Mesendoderm (in vitro differentiated cells): ENCODE data around the gene CTNNA2.

Experiments used
- DNase-seq: peaks from one replicate; pipeline ENCODE4 v3.0.0; 2013
- H2AK5ac ChIP-seq: 2 replicates; pipeline ENCODE4 v1.6.1; 2013; ENCODE audit warnings: low read length, inconsistent platforms
- H2BK120ac ChIP-seq: 2 replicates; pipeline ENCODE4 v1.6.1; 2013; ENCODE audit warnings: low read depth, mild to moderate bottlenecking, low read length, moderate library complexity, mixed read lengths
- H2BK15ac ChIP-seq: replicated peaks from 2 replicates; pipeline ENCODE4 v1.6.1; 2013; ENCODE audit warnings: low read depth, mild to moderate bottlenecking, moderate library complexity
- H2BK5ac ChIP-seq: 2 replicates; pipeline ENCODE4 v1.6.1; 2013; ENCODE audit warnings: low read length, inconsistent platforms
- H3K18ac ChIP-seq: 2 replicates; pipeline ENCODE4 v1.6.1; 2013; ENCODE audit warnings: mild to moderate bottlenecking, low read length, mixed read lengths
- H3K23ac ChIP-seq: one replicate; pipeline ENCODE4 v1.6.1; 2013; ENCODE audit warnings: low read length
- H3K27ac ChIP-seq: 2 replicates; pipeline ENCODE4 v1.5.1; 2013; ENCODE audit warnings: low read depth, mild to moderate bottlenecking, inconsistent platforms, low read length, moderate library complexity
- H3K27me3 ChIP-seq: 2 replicates; pipeline ENCODE4 v1.6.1; 2013; ENCODE audit warnings: low read length, control low read depth, mild to moderate bottlenecking, inconsistent platforms; ENCODE audit not compliant: insufficient read depth, poor library complexity
- H3K36me3 ChIP-seq: 2 replicates; pipeline ENCODE4 v1.6.1; 2013; ENCODE audit warnings: low read length, inconsistent platforms; ENCODE audit not compliant: control insufficient read depth, insufficient read depth
- H3K4ac ChIP-seq: one replicate; pipeline ENCODE4 v1.6.1; 2013; ENCODE audit warnings: low read depth, mild to moderate bottlenecking, low read length, moderate library complexity
- H3K4me1 ChIP-seq: 2 replicates; pipeline ENCODE4 v1.6.1; 2013; ENCODE audit warnings: low read depth, low read length, inconsistent platforms; ENCODE audit not compliant: control insufficient read depth
- H3K4me2 ChIP-seq: 2 replicates; pipeline ENCODE4 v1.6.1; 2013; ENCODE audit warnings: low read length
- H3K4me3 ChIP-seq: 2 replicates; pipeline ENCODE4 v1.5.1; 2013; ENCODE audit warnings: mild to moderate bottlenecking, low read length
- H3K56ac ChIP-seq: one replicate; pipeline ENCODE4 v1.6.1; 2013; ENCODE audit warnings: low read length
- H3K79me1 ChIP-seq: 2 replicates; pipeline ENCODE4 v1.6.1; 2013; ENCODE audit warnings: low read length, inconsistent platforms
- H3K79me2 ChIP-seq: 2 replicates; pipeline ENCODE4 v1.6.1; 2013; ENCODE audit warnings: mild to moderate bottlenecking, low read length; ENCODE audit not compliant: control insufficient read depth, insufficient read depth
- H3K9ac ChIP-seq: 2 replicates; pipeline ENCODE4 v1.6.1; 2013; ENCODE audit warnings: low read length, inconsistent platforms
- H4K5ac ChIP-seq: one replicate; pipeline ENCODE4 v1.6.1; 2013; ENCODE audit warnings: low read length
- H4K8ac ChIP-seq: one replicate; pipeline ENCODE4 v1.6.1; 2013; ENCODE audit warnings: low read depth, mild to moderate bottlenecking, control low read depth, low read length, moderate library complexity
- WGBS: extraction: QIAGEN DNeasy Blood & Tissue Kit; methylation state at CpG from one replicate; pipeline ENCODE4 v1.1.7; 2013; ENCODE audit warnings: low lambda C conversion rate, missing lambda C conversion rate; ENCODE audit not compliant: insufficient coverage; ENCODE audit errors: extremely low coverage; 5-methylcytosine and 5-hydroxymethylcytosine counted together

Gene CTNNA2

GRCh38 chr2:80014637-80015036 lies 501.8 kb downstream of the CTNNA2 start:
- H2BK15ac ChIP-seq, result no peak overlapping the region
- H2BK120ac ChIP-seq, result no peak overlapping the region
- H3K18ac ChIP-seq, result no peak overlapping the region
- no peak overlapping the region for H4K5ac ChIP-seq
- H3K23ac ChIP-seq, result no peak overlapping the region
- H3K79me1 ChIP-seq, result no peaks in the 10 kb centered on the region
- H2BK5ac ChIP-seq, result no peak overlapping the region
- no peak overlapping the region for H4K8ac ChIP-seq
- no peaks in the 10 kb centered on the region for H3K27me3 ChIP-seq
- no peak overlapping the region for H3K4ac ChIP-seq
- H3K4me2 ChIP-seq, result no peak overlapping the region
- no peak overlapping the region for H2AK5ac ChIP-seq
- H3K4me3 ChIP-seq, result no peak overlapping the region
- H3K36me3 ChIP-seq, result no peaks in the 10 kb centered on the region
- H3K27ac ChIP-seq, result no peak overlapping the region
- H3K79me2 ChIP-seq, result no peaks in the 10 kb centered on the region
- no peak overlapping the region for H3K9ac ChIP-seq
- no peak overlapping the region for H3K56ac ChIP-seq
- H3K4me1 ChIP-seq, result no peaks in the 10 kb centered on the region
- DNase-seq, result no peak

DNA sequence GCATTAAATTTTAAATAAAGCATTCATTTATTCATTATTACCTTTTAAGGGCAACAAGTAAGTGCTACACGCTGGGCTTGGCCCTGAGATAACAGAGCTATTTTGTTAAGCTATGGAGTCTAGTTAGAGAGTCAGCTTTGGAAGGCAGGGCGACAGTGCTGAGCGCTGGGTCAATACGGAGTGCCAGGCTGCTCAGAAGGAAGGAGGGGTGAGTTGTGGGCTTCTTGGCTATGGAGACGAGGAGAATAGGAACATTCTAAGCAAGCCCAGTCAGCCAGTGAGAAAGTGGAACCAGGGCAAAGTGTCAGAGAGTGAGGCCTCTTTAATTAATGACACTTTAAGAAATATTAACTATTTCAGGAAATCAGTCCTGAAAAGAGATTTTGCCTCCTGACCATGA lies 503.3 kb downstream of the CTNNA2 start:
- H4K8ac ChIP-seq, result no peak overlapping the region
- H2AK5ac ChIP-seq, result no peak overlapping the region
- H3K9ac ChIP-seq, result no peak overlapping the region
- no peak overlapping the region for H4K5ac ChIP-seq
- H3K36me3 ChIP-seq, result no peaks in the 10 kb centered on the region
- H3K79me1 ChIP-seq, result no peaks in the 10 kb centered on the region
- H2BK5ac ChIP-seq, result no peak overlapping the region
- WGBS, result no CpG with 5 or more reads among the region's 5 CpGs
- H3K79me2 ChIP-seq, result no peaks in the 10 kb centered on the region
- no peak overlapping the region for H3K27ac ChIP-seq
- H3K4ac ChIP-seq, result no peak overlapping the region
- H3K56ac ChIP-seq, result no peak overlapping the region
- H3K4me3 ChIP-seq, result no peak overlapping the region
- H3K4me2 ChIP-seq, result no peak overlapping the region
- H3K4me1 ChIP-seq, result no peaks in the 10 kb centered on the region
- H3K23ac ChIP-seq, result no peak overlapping the region
- no peak for DNase-seq
- no peak overlapping the region for H2BK120ac ChIP-seq
- H3K27me3 ChIP-seq, result no peaks in the 10 kb centered on the region
- H3K18ac ChIP-seq, result no peak overlapping the region
- no peak overlapping the region for H2BK15ac ChIP-seq

- Histone ChIP-seq H2BK120ac (no peak overlapping the region), H2BK5ac (no peak overlapping the region), H3K9ac (no peak overlapping the region), H4K8ac (no peak overlapping the region), H3K79me1 (no peaks in the 10 kb centered on the region), H3K4me1 (no peaks in the 10 kb centered on the region), H3K79me2 (no peaks in the 10 kb centered on the region), H3K4me2 (no peak overlapping the region), H3K23ac (no peak overlapping the region), H2AK5ac (no peak overlapping the region), H4K5ac (no peak overlapping the region), H3K27me3 (no peaks in the 10 kb centered on the region), H3K4me3 (no peak overlapping the region), H3K18ac (no peak overlapping the region), H3K27ac (no peak overlapping the region), H3K56ac (no peak overlapping the region), H2BK15ac (no peak overlapping the region), H3K36me3 (no peaks in the 10 kb centered on the region), H3K4ac (no peak overlapping the region)
- DNase-seq, result no peak
- no CpG with 5 or more reads among the region's 6 CpGs for WGBS
Observed at GRCh38 chr2:80019571-80020460, 507.0 kb downstream of the CTNNA2 start.

GRCh38 chr2:80022018-80022417 lies 509.2 kb downstream of the CTNNA2 start:
- Histone ChIP-seq H3K18ac (no peak overlapping the region), H3K56ac (no peak overlapping the region), H2BK15ac (no peak overlapping the region), H3K27ac (no peak overlapping the region), H3K4me2 (no peak overlapping the region), H3K4me3 (no peak overlapping the region), H3K27me3 (no peaks in the 10 kb centered on the region), H4K8ac (no peak overlapping the region), H3K79me2 (no peaks in the 10 kb centered on the region), H3K79me1 (no peaks in the 10 kb centered on the region), H3K4ac (no peak overlapping the region), H3K4me1 (no peaks in the 10 kb centered on the region), H2BK5ac (no peak overlapping the region), H2AK5ac (no peak overlapping the region), H2BK120ac (no peak overlapping the region), H3K36me3 (no peaks in the 10 kb centered on the region), H3K23ac (no peak overlapping the region), H4K5ac (no peak overlapping the region), H3K9ac (no peak overlapping the region)
- WGBS, result no CpG with 5 or more reads among the region's 2 CpGs
- no peak for DNase-seq

GRCh38 chr2:80026040-80026729 lies 513.3 kb downstream of the CTNNA2 start:
- no peak overlapping the region for H3K23ac ChIP-seq
- no peak for DNase-seq

More at GRCh38 chr2:80026040-80026729, 513.3 kb downstream of the CTNNA2 start:
- H3K27ac ChIP-seq, result no peak overlapping the region
- no peak overlapping the region for H2BK120ac ChIP-seq
- H3K36me3 ChIP-seq, result no peaks in the 10 kb centered on the region
- H2BK5ac ChIP-seq, result no peak overlapping the region
- no peak overlapping the region for H3K9ac ChIP-seq
- H3K79me1 ChIP-seq, result no peaks in the 10 kb centered on the region
- no peak overlapping the region for H3K56ac ChIP-seq
- no peak overlapping the region for H2BK15ac ChIP-seq
- H2AK5ac ChIP-seq, result no peak overlapping the region
- no peak overlapping the region for H3K4me3 ChIP-seq
- H3K27me3 ChIP-seq, result no peaks in the 10 kb centered on the region
- H4K8ac ChIP-seq, result no peak overlapping the region
- H4K5ac ChIP-seq, result no peak overlapping the region
- WGBS, result no CpG with 5 or more reads among the region's 5 CpGs
- H3K79me2 ChIP-seq, result no peaks in the 10 kb centered on the region
- H3K4me1 ChIP-seq, result peaks cover 5% of the 10 kb centered on the region
- no peak overlapping the region for H3K18ac ChIP-seq
- no peak overlapping the region for H3K4me2 ChIP-seq
- H3K4ac ChIP-seq, result no peak overlapping the region
